Osteocyte (in vitro differentiated cells): ENCODE results near the gene PPFIA1. TPM values are rescaled to one million over a fixed set of nuclear protein-coding genes. Genes with fewer than 3 reads are reported as not detected.

Experiments used
- DNase-seq: peaks from one replicate; pipeline ENCODE4 v3.0.0; 2021; ENCODE audit warnings: mixed read lengths; ENCODE audit not compliant: unreplicated experiment; ENCODE audit errors: extremely low spot score
- H3K27ac Mint-ChIP-seq: one replicate; pipeline ENCODE4 v1.8.0; 2021; ENCODE audit warnings: mild to moderate bottlenecking, mixed read lengths; ENCODE audit not compliant: unreplicated experiment
- H3K27me3 Mint-ChIP-seq: one replicate; pipeline ENCODE4 v1.8.0; 2021; ENCODE audit warnings: mixed read lengths; ENCODE audit not compliant: unreplicated experiment
- H3K36me3 Mint-ChIP-seq: one replicate; pipeline ENCODE4 v1.8.0; 2021; ENCODE audit warnings: mixed read lengths; ENCODE audit not compliant: unreplicated experiment
- H3K4me1 Mint-ChIP-seq: one replicate; pipeline ENCODE4 v1.8.0; 2021; ENCODE audit warnings: mixed read lengths; ENCODE audit not compliant: unreplicated experiment
- H3K4me3 Mint-ChIP-seq: one replicate; pipeline ENCODE4 v1.8.0; 2021; ENCODE audit warnings: mild to moderate bottlenecking, moderate library complexity, mixed read lengths; ENCODE audit not compliant: unreplicated experiment
- H3K9me3 Mint-ChIP-seq: one replicate; pipeline ENCODE4 v1.8.0; 2021; ENCODE audit warnings: mixed read lengths; ENCODE audit not compliant: unreplicated experiment
- CTCF ChIP-seq: fragments of 200-600 bp; sonication (generic); IDR thresholded peaks from 2 replicates; pipeline ENCODE4 v1.5.0; 2021; ENCODE audit warnings: antibody characterized with exemption, mild to moderate bottlenecking, moderate library complexity
- total RNA-seq: library from RNA; stranded (reverse); gene quantifications from 2 replicates; pipeline ENCODE4 v1.2.1, GENCODE V29; 2021

PPFIA1 gene
- total RNA-seq, 1 donor from 2014 or later = 70.4 TPM

DNA sequence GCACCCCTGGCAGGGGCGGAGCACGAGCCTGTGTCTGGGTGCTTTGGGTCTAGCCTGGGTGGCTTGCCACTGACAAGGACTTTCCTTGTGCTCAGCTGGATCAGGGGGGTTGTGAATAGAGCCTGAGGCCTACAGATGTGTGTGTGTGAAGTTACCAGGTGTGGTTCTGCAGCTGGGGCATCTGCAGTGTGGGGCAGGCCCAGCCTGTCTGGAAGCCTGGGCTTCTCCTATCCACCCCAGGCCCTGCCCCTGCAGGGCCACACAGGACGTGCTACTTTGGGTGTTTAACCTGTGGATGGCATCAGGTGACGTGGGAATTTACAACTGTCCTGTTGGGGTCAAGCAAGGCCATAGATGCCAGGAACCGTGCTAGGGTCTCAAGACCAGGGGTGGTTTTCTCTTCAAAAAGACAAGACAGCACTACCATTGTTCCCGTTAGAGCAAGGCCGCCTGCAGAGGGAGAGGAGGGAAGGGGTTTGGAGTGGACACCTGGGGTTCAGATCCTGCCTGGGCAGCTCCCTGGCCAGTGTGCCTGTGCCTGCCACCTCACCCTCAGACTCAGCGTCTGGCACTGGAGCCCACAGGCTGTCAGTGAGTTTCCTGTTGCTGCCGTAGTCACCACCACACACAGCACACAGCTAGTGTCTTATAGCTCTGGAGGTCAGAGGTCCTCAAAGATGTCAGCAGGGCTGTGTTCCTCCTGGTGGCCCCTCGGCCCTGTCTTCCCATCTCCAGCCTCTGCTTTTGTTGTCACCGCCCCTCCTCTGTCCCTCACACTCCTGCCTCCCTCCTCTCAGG lies 159.4 kb downstream of the PPFIA1 start:
- Mint-ChIP-seq H3K4me3 (no peak overlapping the region), H3K36me3 (peaks cover 50% of the 10 kb centered on the region), H3K27me3 (no peaks in the 10 kb centered on the region), H3K4me1 (no peaks in the 10 kb centered on the region), H3K27ac (no peak overlapping the region), H3K9me3 (no peaks in the 10 kb centered on the region)
- no peak for TF ChIP-seq CTCF
- DNase-seq = no peak

DNA sequence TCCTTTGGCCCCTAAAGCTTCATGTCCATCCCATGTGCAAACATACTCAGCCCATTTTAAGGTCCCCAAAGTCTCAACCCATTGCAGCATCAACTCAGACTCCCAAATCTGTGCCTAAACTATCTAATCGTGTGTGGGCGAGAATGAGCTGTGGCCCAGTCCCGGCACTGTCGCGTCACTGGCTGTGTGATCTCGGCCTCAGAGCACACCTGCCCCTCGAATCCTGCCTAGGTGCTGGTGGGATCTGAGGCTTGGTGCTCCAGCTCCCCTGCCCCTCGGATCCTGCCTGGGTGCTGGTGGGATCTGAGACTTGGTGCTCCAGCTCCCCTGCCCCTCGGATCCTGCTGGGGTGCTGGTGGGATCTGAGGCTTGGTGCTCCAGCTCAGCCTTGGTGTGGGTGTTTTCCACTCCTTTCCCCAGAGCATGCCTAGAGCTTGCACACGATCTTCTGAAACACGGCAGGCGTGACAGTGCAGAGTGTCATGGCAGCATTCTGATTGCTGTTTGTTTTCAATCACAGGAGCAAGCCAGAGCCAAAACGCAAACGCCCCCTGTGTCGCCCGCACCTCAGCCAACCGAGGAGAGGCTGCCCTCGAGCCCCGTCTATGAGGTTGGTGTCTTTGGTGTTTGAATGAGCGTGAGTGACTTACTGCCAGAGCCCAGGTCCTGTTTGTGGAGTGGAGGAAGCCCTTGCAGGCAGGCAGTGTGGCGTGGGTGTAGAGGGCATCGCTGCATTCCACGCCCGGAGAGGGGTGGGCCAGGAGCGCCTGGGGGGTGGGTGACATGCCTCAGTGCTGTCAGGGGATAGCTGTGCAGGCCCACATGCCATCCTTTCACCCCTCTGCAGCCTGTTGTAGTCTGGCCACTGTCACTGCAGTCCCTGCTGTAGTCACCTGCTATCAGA lies 160.4 kb downstream of the PPFIA1 start:
- H3K36me3 Mint-ChIP-seq = peaks cover 50% of the 10 kb centered on the region
- H3K27ac Mint-ChIP-seq = no peak overlapping the region
- no peak for DNase-seq
- H3K4me1 Mint-ChIP-seq = no peaks in the 10 kb centered on the region
- no peak for TF ChIP-seq CTCF
- no peaks in the 10 kb centered on the region for H3K9me3 Mint-ChIP-seq
- H3K4me3 Mint-ChIP-seq = no peak overlapping the region
- H3K27me3 Mint-ChIP-seq = no peaks in the 10 kb centered on the region

GRCh38 chr11:70431611-70432010 lies 161.1 kb downstream of the PPFIA1 start:
- Mint-ChIP-seq H3K27ac (no peak overlapping the region), H3K27me3 (no peaks in the 10 kb centered on the region), H3K4me3 (no peak overlapping the region), H3K9me3 (no peaks in the 10 kb centered on the region), H3K36me3 (peaks cover 56% of the 10 kb centered on the region), H3K4me1 (no peaks in the 10 kb centered on the region)
- no peak for DNase-seq
- TF ChIP-seq CTCF = no peak

GRCh38 chr11:70432065-70432464 lies 161.6 kb downstream of the PPFIA1 start:
- Mint-ChIP-seq H3K4me3 (no peak overlapping the region), H3K36me3 (peaks cover 59% of the 10 kb centered on the region), H3K27me3 (no peaks in the 10 kb centered on the region), H3K9me3 (no peaks in the 10 kb centered on the region), H3K27ac (no peak overlapping the region), H3K4me1 (no peaks in the 10 kb centered on the region)
- TF ChIP-seq CTCF = no peak
- no peak for DNase-seq

DNA sequence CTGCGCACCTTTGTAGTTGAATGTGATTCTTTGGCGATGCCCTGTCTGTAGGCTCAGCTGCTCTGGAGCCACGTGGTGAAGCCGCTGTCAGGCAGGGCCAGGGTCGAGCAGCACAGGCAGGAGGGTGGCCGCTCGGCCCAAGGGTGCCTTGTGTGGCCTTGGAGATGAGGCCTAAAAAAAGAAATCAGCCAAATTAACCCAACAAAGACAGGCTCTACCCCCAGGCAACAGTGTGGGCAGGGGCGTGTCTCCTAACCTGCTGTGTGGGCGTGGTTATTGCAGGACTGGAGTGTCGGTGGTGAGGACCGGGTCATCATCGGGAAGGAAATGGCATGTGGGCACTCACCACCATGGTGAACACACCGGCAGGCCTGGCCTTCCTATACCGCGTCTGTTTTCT lies 162.1 kb downstream of the PPFIA1 start:
- no peaks in the 10 kb centered on the region for H3K4me1 Mint-ChIP-seq
- no peaks in the 10 kb centered on the region for H3K9me3 Mint-ChIP-seq
- no peak for DNase-seq
- TF ChIP-seq CTCF = no peak
- no peak overlapping the region for H3K27ac Mint-ChIP-seq
- H3K27me3 Mint-ChIP-seq = no peaks in the 10 kb centered on the region
- peaks cover 59% of the 10 kb centered on the region for H3K36me3 Mint-ChIP-seq
- no peak overlapping the region for H3K4me3 Mint-ChIP-seq
